OCI-M2 (cell line): Measurements from ENCODE around the gene GRM7.

Experiments used
- DNase-seq: peaks from one replicate; lab custom pipeline; 2025; ENCODE audit not compliant: unreplicated experiment; lab: John Stamatoyannopoulos, UW

GRM7 gene

GRCh38 chr3:7215706-7216105 lies 354.8 kb downstream of the GRM7 start:
- DNase-seq: no peak

GRCh38 chr3:7226393-7226792 lies 365.5 kb downstream of the GRM7 start:
- DNase-seq: no peak

GRCh38 chr3:7238565-7239295 lies 377.8 kb downstream of the GRM7 start:
- no peak for DNase-seq

- DNase-seq: no peak
Observed at GRCh38 chr3:7241584-7242302, 380.8 kb downstream of the GRM7 start.

GRCh38 chr3:7242303-7242635 lies 381.4 kb downstream of the GRM7 start:
- DNase-seq: no peak

GRCh38 chr3:7249493-7250076 lies 388.7 kb downstream of the GRM7 start:
- no peak for DNase-seq

- DNase-seq: no peak
Observed at GRCh38 chr3:7254251-7254650, 393.3 kb downstream of the GRM7 start.

GRCh38 chr3:7260975-7261374 lies 400.1 kb downstream of the GRM7 start:
- DNase-seq: no peak

GRCh38 chr3:7263347-7264195 lies 402.7 kb downstream of the GRM7 start:
- no peak for DNase-seq

- DNase-seq: no peak
Observed at GRCh38 chr3:7264196-7264526, 403.2 kb downstream of the GRM7 start.

- DNase-seq: no peak
Observed at GRCh38 chr3:7265736-7266135, 404.8 kb downstream of the GRM7 start.

GRCh38 chr3:7266551-7266950 lies 405.6 kb downstream of the GRM7 start:
- DNase-seq: no peak

GRCh38 chr3:7270731-7271130 lies 409.8 kb downstream of the GRM7 start:
- DNase-seq: no peak

GRCh38 chr3:7271631-7272030 lies 410.7 kb downstream of the GRM7 start:
- no peak for DNase-seq

- no peak for DNase-seq
Observed at GRCh38 chr3:7272203-7272602, 411.3 kb downstream of the GRM7 start.

GRCh38 chr3:7275396-7275795 lies 414.5 kb downstream of the GRM7 start:
- DNase-seq: no peak

GRCh38 chr3:7280318-7280717 lies 419.4 kb downstream of the GRM7 start:
- DNase-seq: no peak

GRCh38 chr3:7282988-7283387 lies 422.1 kb downstream of the GRM7 start:
- no peak for DNase-seq

- DNase-seq: no peak
Observed at GRCh38 chr3:7285505-7285904, 424.6 kb downstream of the GRM7 start.

- DNase-seq: no peak
Observed at GRCh38 chr3:7288133-7288532, 427.2 kb downstream of the GRM7 start.

- DNase-seq: no peak
Observed at GRCh38 chr3:7289121-7289520, 428.2 kb downstream of the GRM7 start.
